Epithelial cell of umbilical artery (primary cell): ENCODE data around the gene TWNK. TPM values are rescaled to one million over a fixed set of nuclear protein-coding genes. Genes with fewer than 3 reads are reported as not detected.

Source experiments
- total RNA-seq: library from RNA; depleted of rRNA; stranded (reverse); fragments of >200 nt; gene quantifications from 2 replicates; pipeline ENCODE4 v1.2.3, GENCODE V29; 2014

The TWNK gene
- total RNA-seq, result 8.8 and 10.9 TPM in 2 replicates

GRCh38 chr10:100986952-100987684 lies at the start of gene TWNK, which contains the start of gene MRPL43:
TSS of gene TWNK (plus strand) at chr10:100987543. CDS start at chr10:100988211, 668 bp downstream.
TSS of gene MRPL43 (minus strand) at chr10:100987497. CDS start at chr10:100987443, 54 bp downstream.

GRCh38 chr10:100969187-100970075 lies 17.9 kb upstream of the TWNK start, which contains the start of gene SEMA4G:
TSS of gene SEMA4G (plus strand) at chr10:100969504. CDS start at chr10:100972913, 3,409 bp downstream.

GRCh38 chr10:100999742-101000126 lies 12.4 kb downstream of the TWNK start, which contains the start of gene LZTS2:
TSS of gene LZTS2 (plus strand) at chr10:100999808. CDS start at chr10:101002539, 2,731 bp downstream.

GRCh38 chr10:101031128-101031795 lies 43.9 kb downstream of the TWNK start, which contains the start of the genes PDZD7 and SFXN3:
TSS of gene PDZD7 (minus strand) at chr10:101031129. CDS start at chr10:101030219, 910 bp downstream.
TSS of gene SFXN3 (plus strand) at chr10:101031234. CDS start at chr10:101034695, 3,461 bp downstream.

Other genes starting within 250 kb of the TWNK start
- gene PAX2, start 242.0 kb upstream of the TWNK start, total RNA-seq, result not detected in 2 replicates
- 14.0 and 25.8 TPM in 2 replicates for gene SLF2, start 74.6 kb upstream of the TWNK start, total RNA-seq
- 0.30 and 0.65 TPM in 2 replicates for gene SEMA4G, start 18.0 kb upstream of the TWNK start, total RNA-seq
- 58.1 and 83.1 TPM in 2 replicates for gene MRPL43, start within 50 bp of the TWNK start, total RNA-seq
- 37.4 and 58.7 TPM in 2 replicates for gene LZTS2, start 12.3 kb downstream of the TWNK start, total RNA-seq
- gene PDZD7, start 43.6 kb downstream of the TWNK start, total RNA-seq, result 0.65 and 1.1 TPM in 2 replicates
- 51.3 and 52.0 TPM in 2 replicates for gene SFXN3, start 43.7 kb downstream of the TWNK start, total RNA-seq
- 3.6 and 7.6 TPM in 2 replicates for gene KAZALD1, start 74.4 kb downstream of the TWNK start, total RNA-seq
- gene TLX1, start 143.8 kb downstream of the TWNK start, total RNA-seq, result 0.15 TPM in 1 of 2 replicates, not detected in the other
- gene LBX1, start 241.9 kb downstream of the TWNK start, total RNA-seq, result not detected in 2 replicates